GM19452 (cell line): Measurements from ENCODE around the gene URI1.

Experiments
- ATAC-seq: cut with Tn5 transposase; IDR thresholded peaks from one replicate; pipeline ENCODE4 v1.9.1; 2021; ENCODE audit not compliant: unreplicated experiment

URI1 gene

DNA sequence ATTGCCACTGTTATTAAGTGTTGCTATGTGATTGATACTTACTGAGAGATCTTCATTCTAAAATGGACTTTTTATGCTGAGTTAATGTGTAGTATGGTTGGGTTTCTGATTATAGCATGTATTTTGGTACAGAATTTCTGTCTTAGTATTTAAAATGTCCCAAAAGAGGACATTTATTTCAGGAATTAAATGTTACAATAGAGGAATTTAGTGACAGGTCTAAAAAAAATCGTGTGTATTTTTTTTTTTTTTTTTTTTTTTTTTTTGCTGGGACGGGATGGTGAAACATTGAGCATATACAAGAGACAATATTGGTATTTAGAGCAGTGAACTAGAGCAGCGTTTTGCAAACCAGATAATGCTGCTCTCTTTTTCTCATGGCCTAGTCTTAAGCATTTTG is 27.9 kb downstream of the URI1 start:
- no peak for ATAC-seq

- ATAC-seq, result no peak
Measured at GRCh38 chr19:29971002-29971401, 29.0 kb downstream of the URI1 start.

DNA sequence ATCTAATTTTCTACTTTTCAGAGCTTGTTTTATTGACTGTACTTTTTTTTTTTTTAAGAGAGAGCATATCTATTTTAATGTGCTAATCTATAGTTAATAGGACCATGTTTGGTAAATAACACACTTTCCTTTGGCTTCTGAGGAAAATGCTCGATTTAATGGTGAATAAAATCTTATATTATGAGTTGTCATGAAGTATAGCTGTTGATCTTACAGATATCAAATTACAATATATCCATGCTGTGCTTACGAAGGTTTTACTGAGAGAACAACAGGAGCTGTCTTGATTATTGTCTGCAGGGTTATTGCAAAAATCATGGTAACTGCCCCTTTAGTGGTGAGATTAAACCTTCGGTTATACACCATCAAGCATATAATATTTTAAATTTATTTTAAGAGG is 29.6 kb downstream of the URI1 start:
- no peak for ATAC-seq

DNA sequence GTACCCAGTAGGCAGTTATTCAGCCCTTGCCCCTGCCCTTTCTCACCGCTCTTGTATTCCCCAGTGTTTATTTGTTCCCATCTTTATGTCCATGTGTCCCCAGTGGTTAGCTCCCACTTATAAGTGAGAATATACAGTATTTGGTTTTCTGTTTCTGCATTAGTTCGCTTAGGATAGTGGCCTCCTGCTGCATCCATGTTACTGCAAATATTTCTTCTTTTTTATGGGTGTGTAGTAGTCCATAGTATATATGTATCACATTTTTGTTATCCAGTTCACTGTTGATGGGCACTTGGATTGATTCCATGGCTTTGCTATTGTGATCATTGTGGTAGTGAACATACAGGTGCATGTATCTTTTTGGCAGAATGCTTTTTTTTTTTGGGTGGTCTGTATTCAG is 32.7 kb downstream of the URI1 start:
- ATAC-seq, result no peak

- no peak for ATAC-seq
Measured at GRCh38 chr19:29976151-29976943, 34.3 kb downstream of the URI1 start.

DNA sequence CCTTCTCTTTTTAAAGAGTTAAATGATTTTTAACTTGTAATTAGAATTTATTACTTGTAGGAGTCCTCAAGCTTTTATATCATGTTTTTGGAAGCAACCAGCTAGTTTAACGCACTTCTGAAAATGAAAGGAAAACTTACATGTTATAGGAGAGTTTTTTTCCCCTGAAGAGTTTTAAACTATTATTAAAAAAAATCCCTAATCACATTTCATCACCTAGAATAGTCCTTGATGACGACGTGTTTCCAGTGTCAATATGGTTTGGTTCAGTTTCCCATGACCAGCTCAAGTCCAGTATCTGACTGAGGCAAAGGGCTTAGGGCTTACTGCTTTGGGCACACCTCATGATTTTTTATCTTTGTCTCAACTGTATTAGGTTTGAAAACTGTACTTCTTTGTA is 36.0 kb downstream of the URI1 start:
- no peak for ATAC-seq

- no peak for ATAC-seq
Measured at GRCh38 chr19:29983568-29983967, 41.5 kb downstream of the URI1 start.

- no peak for ATAC-seq
Measured at GRCh38 chr19:29985196-29985595, 43.2 kb downstream of the URI1 start.

- no peak for ATAC-seq
Measured at GRCh38 chr19:29988351-29988750, 46.3 kb downstream of the URI1 start.

DNA sequence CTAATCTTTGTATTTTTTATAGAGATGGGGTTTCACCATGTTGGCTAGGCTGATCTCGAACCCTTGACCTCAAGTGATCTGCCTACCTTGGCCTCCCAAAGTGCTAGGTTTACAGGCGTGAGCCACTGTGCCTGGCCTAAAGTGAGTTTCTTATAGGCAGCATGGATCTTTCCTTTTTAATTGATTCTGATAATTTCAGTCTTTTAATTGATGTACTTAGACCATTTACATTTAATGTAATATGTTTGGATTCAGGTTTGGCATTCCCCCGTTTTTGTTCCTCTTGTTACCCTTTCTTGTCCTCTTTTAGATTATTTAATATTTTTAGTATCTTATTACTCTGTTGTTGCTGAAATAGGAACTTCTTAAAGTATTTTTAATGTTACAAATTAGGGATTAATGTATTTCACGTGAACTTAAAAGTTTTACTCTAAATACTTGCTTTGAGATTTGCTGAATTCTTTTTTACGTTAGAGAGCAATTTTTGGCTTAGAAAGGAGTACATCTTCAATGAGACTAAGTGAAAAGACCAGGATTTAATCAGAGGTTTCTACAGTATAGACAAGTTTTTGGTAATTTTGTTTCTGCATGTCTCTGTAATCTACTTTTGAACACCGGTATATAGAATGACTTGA is 50.3 kb downstream of the URI1 start:
- ATAC-seq, result no peak

DNA sequence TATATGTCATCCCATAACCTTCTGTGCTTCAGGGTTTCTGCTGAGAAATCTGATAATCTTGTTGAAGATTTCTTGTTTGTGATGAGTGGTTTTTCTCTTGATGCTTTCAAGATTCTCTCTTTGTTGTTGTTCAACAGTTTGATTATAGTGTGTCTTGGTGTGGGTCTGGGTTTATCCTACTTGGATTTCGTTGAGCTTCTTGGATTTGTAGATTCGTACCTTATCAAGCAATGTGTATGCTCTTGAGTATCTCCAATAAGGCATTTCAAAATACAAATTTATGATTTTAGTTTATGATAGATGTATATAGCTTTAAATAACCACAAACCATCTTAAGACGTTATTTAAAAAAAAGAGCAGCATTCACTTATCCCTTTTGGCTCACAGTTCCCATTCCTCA is 57.5 kb downstream of the URI1 start:
- no peak for ATAC-seq

- ATAC-seq, result no peak
Measured at GRCh38 chr19:30000862-30001261, 58.8 kb downstream of the URI1 start.

DNA sequence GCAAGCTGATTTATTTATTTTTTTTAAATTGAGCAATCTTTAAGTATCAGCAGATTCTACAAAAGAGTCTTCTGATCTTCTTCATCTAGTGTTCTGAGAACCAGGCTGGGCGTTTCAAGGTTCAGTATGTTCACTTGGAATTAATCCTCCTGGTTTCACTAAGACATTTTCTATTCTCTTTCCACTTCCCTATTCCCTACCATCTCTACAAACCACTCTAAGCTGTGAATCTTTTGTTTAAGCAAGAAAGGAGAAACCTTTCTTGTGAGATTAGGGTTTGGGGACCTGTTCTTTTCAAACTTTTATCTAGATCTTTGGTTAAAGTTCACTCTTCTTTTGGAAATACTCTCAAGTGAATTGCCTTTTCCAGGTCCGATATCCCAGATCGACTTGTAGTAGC is 59.3 kb downstream of the URI1 start:
- ATAC-seq, result no peak

DNA sequence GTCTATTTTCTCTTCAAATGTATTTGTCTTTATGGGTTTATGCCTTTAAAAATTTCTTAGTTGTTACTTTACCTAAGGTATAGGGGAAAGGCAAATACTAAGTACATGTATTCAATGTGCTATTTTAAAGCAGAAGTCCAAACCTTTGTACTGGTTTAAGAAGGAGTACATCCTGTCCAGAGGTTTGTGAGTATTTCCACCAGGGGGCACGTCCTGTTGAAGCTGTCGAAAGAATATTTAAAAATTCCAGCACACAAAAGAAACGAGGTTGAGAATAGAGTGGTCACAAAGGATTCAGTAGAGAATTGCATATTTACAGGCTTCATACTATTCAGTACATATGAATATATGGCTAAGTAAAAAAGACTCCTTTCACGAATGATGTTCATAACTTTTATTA is 59.8 kb downstream of the URI1 start:
- ATAC-seq, result no peak

DNA sequence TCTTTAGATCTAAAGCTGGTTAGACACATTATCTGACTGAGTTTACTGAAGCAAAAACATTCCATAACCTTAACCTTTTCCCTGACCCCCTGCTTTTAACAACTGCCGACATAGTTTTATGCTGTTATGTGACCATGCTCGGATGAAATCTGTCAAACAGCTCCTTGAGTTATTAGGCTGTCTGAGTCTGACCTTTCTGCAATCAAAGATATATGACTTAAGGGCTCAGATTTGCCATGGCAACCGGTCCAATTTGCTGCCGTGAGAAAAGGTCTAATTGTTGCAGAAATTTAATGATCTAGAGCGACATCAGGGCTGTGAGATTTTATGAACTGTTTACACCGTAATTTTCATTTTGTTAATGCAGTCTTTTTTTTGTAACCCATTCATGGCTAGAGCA is 61.8 kb downstream of the URI1 start:
- ATAC-seq, result no peak

GRCh38 chr19:30004403-30004802 is 62.4 kb downstream of the URI1 start:
- ATAC-seq, result no peak

DNA sequence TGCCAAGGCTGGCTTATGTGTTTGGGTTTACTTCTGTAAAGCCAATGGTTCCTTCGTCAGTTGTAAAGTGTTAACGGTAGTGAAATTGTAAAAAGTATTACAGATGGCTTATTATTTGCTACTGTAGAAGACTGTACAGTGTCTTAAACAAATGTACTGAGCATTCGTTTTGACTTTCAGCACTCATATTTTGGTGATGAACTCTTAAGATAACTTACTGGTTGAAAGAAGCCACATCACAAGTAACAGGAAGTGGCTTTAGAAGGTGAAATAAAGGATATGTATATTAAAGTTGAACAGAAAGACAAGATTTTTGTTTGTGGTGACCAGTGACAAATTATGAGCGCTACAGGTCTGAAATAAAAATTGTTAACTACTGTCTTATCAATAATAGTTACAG is 64.2 kb downstream of the URI1 start:
- no peak for ATAC-seq

GRCh38 chr19:30008169-30008568 is 66.1 kb downstream of the URI1 start:
- ATAC-seq, result no peak

DNA sequence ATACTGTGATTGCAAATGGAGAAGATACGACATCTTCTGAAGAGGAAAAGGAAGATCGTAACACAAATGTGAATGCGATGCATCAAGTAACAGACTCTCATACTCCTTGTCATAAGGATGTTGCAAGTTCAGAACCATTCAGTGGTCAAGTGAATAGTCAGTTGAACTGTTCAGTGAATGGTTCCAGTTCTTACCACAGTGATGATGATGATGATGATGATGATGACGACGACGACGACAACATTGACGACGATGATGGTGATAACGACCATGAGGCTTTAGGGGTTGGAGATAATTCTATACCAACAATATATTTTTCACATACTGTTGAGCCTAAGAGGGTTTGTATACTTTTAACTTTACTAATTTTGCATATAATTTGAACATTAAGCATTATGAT is 67.0 kb downstream of the URI1 start:
- no peak for ATAC-seq

- no peak for ATAC-seq
Measured at GRCh38 chr19:30011051-30011578, 69.1 kb downstream of the URI1 start.

- ATAC-seq, result no peak
Measured at GRCh38 chr19:30014770-30015169, 72.7 kb downstream of the URI1 start.

DNA sequence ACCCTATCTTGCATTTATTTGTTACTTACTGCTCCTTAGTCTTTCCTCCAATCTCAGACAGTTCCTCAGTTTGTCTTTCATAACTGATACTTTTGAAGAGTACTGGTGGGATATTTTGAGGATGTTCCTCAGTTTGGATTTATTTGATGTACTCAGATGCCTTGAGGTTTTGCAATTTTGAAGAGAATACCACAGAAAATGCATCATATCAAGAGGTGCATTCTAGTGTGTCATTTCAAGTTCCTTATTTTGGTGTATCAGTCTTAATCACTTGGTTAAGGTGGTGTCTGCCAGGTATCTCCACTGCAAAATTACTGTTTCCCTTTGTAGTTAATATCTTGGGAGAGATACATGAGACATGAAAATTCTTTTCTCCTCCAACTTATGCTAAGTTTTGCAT is 75.1 kb downstream of the URI1 start:
- ATAC-seq, result peak; percentile 70

DNA sequence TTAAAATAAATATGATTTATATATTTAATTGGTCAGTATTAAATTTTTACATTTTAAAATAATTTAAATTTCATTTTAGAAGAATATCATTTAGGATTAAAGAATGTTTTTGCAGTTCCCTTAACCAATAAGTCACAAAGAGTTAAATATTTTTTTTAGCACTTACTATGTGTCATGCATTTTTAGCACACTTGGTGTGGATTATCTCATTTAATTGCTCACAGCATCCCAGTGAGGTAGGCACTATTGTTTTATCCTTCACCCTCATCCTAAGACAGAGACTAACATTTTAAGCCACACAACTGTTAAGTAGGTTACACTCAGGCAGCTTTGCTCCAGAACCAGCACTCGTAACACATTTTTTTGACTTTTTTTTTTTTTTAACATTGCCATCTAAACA is 78.2 kb downstream of the URI1 start:
- no peak for ATAC-seq
